DND-41 (cell line): Measurements from ENCODE around the gene TMCO4.

Experiments
- ATAC-seq: fragments of 200-7000 bp; cut with Tn5 transposase; 3 replicates; pipeline ENCODE4 v1.9.1; 2021; ENCODE audit warnings: low read depth; ENCODE audit not compliant: insufficient read depth
- DNase-seq: peaks from one replicate; pipeline ENCODE4 v3.0.0-alpha.2; 2020
- H2AFZ ChIP-seq: 2 replicates; pipeline ENCODE4 v1.6.0; 2012; ENCODE audit warnings: low read depth, low read length
- H3K27ac ChIP-seq: 2 replicates; pipeline ENCODE4 v1.5.1; 2012; ENCODE audit warnings: low read length, inconsistent platforms
- H3K27me3 ChIP-seq: fragments of 200-600 bp; sonication (generic); 2 replicates; pipeline ENCODE4 v1.6.0; 2012; ENCODE audit warnings: low read length, mild to moderate bottlenecking, inconsistent platforms; ENCODE audit not compliant: insufficient read depth, poor library complexity
- H3K36me3 ChIP-seq: 2 replicates; pipeline ENCODE4 v1.5.1; 2012; ENCODE audit warnings: low read length, inconsistent platforms; ENCODE audit not compliant: insufficient read depth
- H3K4me1 ChIP-seq: 2 replicates; pipeline ENCODE4 v1.5.1; 2012; ENCODE audit warnings: mild to moderate bottlenecking, low read length; ENCODE audit not compliant: insufficient read depth
- H3K4me2 ChIP-seq: 2 replicates; pipeline ENCODE4 v1.6.0; 2012; ENCODE audit warnings: mild to moderate bottlenecking, moderate library complexity, low read length, inconsistent platforms; ENCODE audit not compliant: insufficient read depth
- H3K4me3 ChIP-seq, 2 experiments: fragments of 200-600 bp in 1 of 2; shearing (Covaris generic) in 1 of 2; 2 replicates each; pipeline ENCODE4 v1.5.1; 2012 to 2016; ENCODE audit warnings: inconsistent platforms in 2 of 2, low read length in 2 of 2, mild to moderate bottlenecking in 2 of 2, low read depth in 1 of 2, moderate library complexity in 1 of 2
- H3K79me2 ChIP-seq: 2 replicates; pipeline ENCODE4 v1.6.0; 2012; ENCODE audit warnings: low read length, inconsistent platforms; ENCODE audit not compliant: insufficient read depth
- H3K9ac ChIP-seq: 2 replicates; pipeline ENCODE4 v1.6.0; 2012; ENCODE audit warnings: low read depth, mild to moderate bottlenecking, inconsistent platforms, low read length, moderate library complexity
- H3K9me3 ChIP-seq: 2 replicates; pipeline ENCODE4 v1.5.1; 2012; ENCODE audit warnings: low read length, moderate library complexity, mild to moderate bottlenecking, inconsistent platforms; ENCODE audit not compliant: insufficient read depth, severe bottlenecking
- H4K20me1 ChIP-seq: 2 replicates; pipeline ENCODE4 v1.6.0; 2012; ENCODE audit warnings: low read length; ENCODE audit not compliant: insufficient read depth
- CTCF ChIP-seq: IDR thresholded peaks from 2 replicates; pipeline ENCODE4 v1.5.1; 2012; ENCODE audit warnings: borderline replicate concordance, low read length, moderate library complexity, mild to moderate bottlenecking; ENCODE audit not compliant: poor library complexity, severe bottlenecking; ENCODE audit errors: extremely low read depth
- EZH2 ChIP-seq: IDR thresholded peaks from 3 replicates; pipeline ENCODE4 v1.6.1; 2012; ENCODE audit warnings: borderline replicate concordance, low read depth, mild to moderate bottlenecking, moderate library complexity, low read length, inconsistent platforms; ENCODE audit not compliant: severe bottlenecking

Gene TMCO4

GRCh38 chr1:19798486-19799229 lies 1.1 kb downstream of the TMCO4 start:
- DNase-seq (no peak), ATAC-seq (no peak)
- H3K36me3 ChIP-seq: no peaks in the 10 kb centered on the region
- H3K4me3 ChIP-seq: no peak overlapping the region
- TF ChIP-seq EZH2: no peak
- no peak for TF ChIP-seq CTCF
- no peak overlapping the region for H2AFZ ChIP-seq
- peaks cover 20% of the 10 kb centered on the region for H3K27me3 ChIP-seq
- H3K4me1 ChIP-seq: peaks cover 6% of the 10 kb centered on the region
- no peak overlapping the region for H3K4me2 ChIP-seq
- no peaks in the 10 kb centered on the region for H3K9me3 ChIP-seq
- H3K79me2 ChIP-seq: no peaks in the 10 kb centered on the region
- no peaks in the 10 kb centered on the region for H4K20me1 ChIP-seq
- H3K9ac ChIP-seq: no peak overlapping the region
- H3K27ac ChIP-seq: no peak overlapping the region

- Histone ChIP-seq H3K9me3 (no peaks in the 10 kb centered on the region), H2AFZ (no peak overlapping the region), H3K79me2 (no peaks in the 10 kb centered on the region), H3K4me1 (peaks cover 6% of the 10 kb centered on the region), H3K27me3 (peaks cover 20% of the 10 kb centered on the region), H3K9ac (no peak overlapping the region), H4K20me1 (no peaks in the 10 kb centered on the region), H3K27ac (no peak overlapping the region), H3K4me2 (no peak overlapping the region), H3K36me3 (no peaks in the 10 kb centered on the region), H3K4me3 (no peak overlapping the region)
- TF ChIP-seq CTCF (no peak), EZH2 (no peak)
- DNase-seq (no peak), ATAC-seq (no peak)
These were observed 1.9 kb downstream of the TMCO4 start for GRCh38 chr1:19797827-19798226.

DNA sequence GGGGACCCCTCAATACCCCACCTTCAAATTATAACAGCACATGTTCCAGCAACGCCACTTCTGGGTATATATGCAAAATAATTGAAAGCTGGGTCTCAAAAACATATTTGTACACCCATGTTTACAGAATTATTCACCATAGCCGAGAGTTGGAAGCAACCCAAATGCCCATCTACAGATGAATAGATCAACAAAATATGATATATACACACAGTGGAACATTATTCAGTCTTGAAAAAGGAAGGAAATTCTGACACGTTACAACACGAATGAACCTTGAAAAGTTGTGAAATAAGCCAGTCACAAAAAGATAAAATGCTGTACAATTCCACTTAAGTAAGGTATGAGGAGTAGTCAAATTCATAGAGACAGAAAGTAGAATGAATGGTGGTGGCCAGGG lies 5.1 kb downstream of the TMCO4 start:
- Histone ChIP-seq H3K9me3 (no peaks in the 10 kb centered on the region), H3K27me3 (peaks cover 14% of the 10 kb centered on the region), H3K36me3 (no peaks in the 10 kb centered on the region), H3K4me2 (no peak overlapping the region), H3K79me2 (no peaks in the 10 kb centered on the region), H3K4me1 (no peaks in the 10 kb centered on the region), H4K20me1 (no peaks in the 10 kb centered on the region), H3K9ac (no peak overlapping the region), H3K4me3 (no peak overlapping the region), H2AFZ (no peak overlapping the region), H3K27ac (no peak overlapping the region)
- DNase-seq (no peak), ATAC-seq (no peak)
- TF ChIP-seq EZH2: no peak
- TF ChIP-seq CTCF: no peak
